Left lung (tissue), 10 donors: ENCODE measurements around the gene TNNC2. TPM values are rescaled to one million over a fixed set of nuclear protein-coding genes. Genes with fewer than 3 reads are reported as not detected.
A peak's percentile ranks its signal among the peaks of the same experiment; 100 is the strongest.

Experiments
- ATAC-seq: fragments of 200-7000 bp; cut with Tn5 transposase; one replicate; pipeline ENCODE4 v1.9.1; 2020; ENCODE audit warnings: moderate library complexity
- DNase-seq, 4 donors: peaks; one replicate each; pipeline ENCODE4 v3.0.0-alpha.2; 2013 to 2020
- H3K27ac ChIP-seq, 2 donors: fragments of 200-600 bp; sonication (generic) in 1 of 2; one replicate each; pipeline versions ENCODE4 v1.5.0 to v1.8.0; 2020 to 2021
- H3K27me3 ChIP-seq, 2 donors: fragments of 200-600 bp; sonication (generic) in 1 of 2; one replicate each; pipeline versions ENCODE4 v1.5.0 to v1.8.0; 2020 to 2021
- H3K36me3 ChIP-seq, 2 donors: fragments of 200-600 bp; sonication (generic) in 1 of 2; one replicate each; pipeline versions ENCODE4 v1.5.0 to v1.8.0; 2020 to 2021
- H3K4me1 ChIP-seq, 2 donors: fragments of 200-600 bp; one replicate each; pipeline ENCODE4 v1.8.0; 2021
- H3K4me3 ChIP-seq, 2 donors: fragments of 200-600 bp; sonication (generic) in 1 of 2; one replicate each; pipeline versions ENCODE4 v1.5.0 to v1.8.0; 2020 to 2021; ENCODE audit warnings: mild to moderate bottlenecking in 1 of 2
- H3K9me3 ChIP-seq, 2 donors: fragments of 200-600 bp; sonication (generic) in 1 of 2; one replicate each; pipeline versions ENCODE4 v1.5.0 to v1.8.0; 2020 to 2021
- intact Hi-C, 2 donors: fragments of 100-400 bp; cut with DNase I; formaldehyde crosslinking; loops; one replicate each; pipeline versions ENCODE4 v1.11.2 to v1.14.2; 2022
- polyA plus RNA-seq, 6 donors: library from polyadenylated mRNA; unstranded; fragments of 120-200 nt; gene quantifications; one replicate each; pipeline ENCODE4 v1.2.1, GENCODE V29; 2013; ENCODE audit not compliant: insufficient read length in 6 of 6
- total RNA-seq, 2 donors: library from RNA; stranded (reverse); fragmentation: NEBNext Ultra II Directional; extraction: Animal tissue kit (Norgen Biotek cat#: 25700); gene quantifications; one replicate each; pipeline ENCODE4 v1.2.1, GENCODE V29; 2021
- TF ChIP-seq, protein P1 (sequence below), 2 donors: fragments of 200-600 bp; sonication (generic) in 1 of 2; IDR thresholded peaks; one replicate each; pipeline versions ENCODE4 v1.5.0 to v1.8.0; 2021; ENCODE audit warnings: antibody characterized with exemption in 2 of 2
- donor health status: DM: no; HTN: yes; CAD: no.
- donor health status: DM: no; HTN: no; CAD: no.

Gene TNNC2
- total and polyA plus RNA-seq, 8 donors = 0.21 to 1.2 (median 0.43) TPM

DNA sequence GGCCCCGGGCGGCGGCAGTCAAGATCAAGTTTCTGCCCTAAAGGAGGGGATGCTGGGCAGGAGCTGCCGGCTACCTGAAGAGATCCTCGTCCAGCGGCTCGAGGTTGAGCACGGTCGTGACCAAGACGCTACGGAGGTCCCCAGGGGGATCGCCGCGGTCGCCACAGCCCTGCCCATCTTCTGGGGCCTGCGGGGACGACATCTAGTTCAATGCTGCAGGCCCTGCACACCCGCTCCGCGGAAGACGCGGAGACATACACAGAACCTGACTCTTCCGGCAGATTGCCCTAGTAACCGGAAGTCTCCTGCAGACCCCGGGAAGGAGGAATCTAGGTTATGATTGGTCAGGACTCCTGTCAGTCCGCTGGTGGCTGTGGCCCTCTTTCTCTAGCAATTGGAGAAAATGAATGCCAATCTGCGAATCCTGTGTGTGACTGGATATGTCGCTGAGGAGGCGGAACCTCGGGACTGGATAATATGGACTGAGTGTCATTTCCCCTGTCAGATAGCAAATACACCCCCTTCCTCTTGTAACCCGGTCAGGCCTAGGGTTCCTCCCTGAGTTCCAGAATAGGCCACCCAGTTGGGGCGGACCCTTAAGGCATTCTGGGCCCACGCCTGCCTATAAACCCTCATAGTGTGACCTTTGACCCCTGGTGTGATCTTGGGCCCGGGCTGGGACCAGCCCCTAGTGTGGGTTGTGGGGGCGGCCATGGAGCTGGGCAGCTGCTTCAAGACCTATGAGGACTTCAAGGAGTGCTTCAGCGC is 30.2 kb upstream of the TNNC2 start, which contains the start of the genes ACOT8 and ZSWIM3:
ACOT8 (minus strand) TSS at position 279 of the 768 bp plus-strand sequence; CDS start at position 202, 77 bp downstream.
ZSWIM3 (plus strand) TSS at position 501 of the 768 bp plus-strand sequence; CDS start at position 713, 212 bp downstream.
- Histone ChIP-seq H3K4me1 (peaks cover 18 to 43% of the 10 kb centered on the region in 2 donors), H3K9me3 (no peaks in the 10 kb centered on the region), H3K4me3 (peak within 1 kb of the TSS; percentile 76 to 93), H3K27ac (peak within 1 kb of the TSS; percentile 78 to 86), H3K27me3 (no peaks in the 10 kb centered on the region), H3K36me3 (peaks cover 0 to 17% of the 10 kb centered on the region in 2 donors)
- DNase-seq = peak; percentile 85 to 100 (median 98)
- ATAC-seq = peak; percentile 99
- TF ChIP-seq, protein P1, sequence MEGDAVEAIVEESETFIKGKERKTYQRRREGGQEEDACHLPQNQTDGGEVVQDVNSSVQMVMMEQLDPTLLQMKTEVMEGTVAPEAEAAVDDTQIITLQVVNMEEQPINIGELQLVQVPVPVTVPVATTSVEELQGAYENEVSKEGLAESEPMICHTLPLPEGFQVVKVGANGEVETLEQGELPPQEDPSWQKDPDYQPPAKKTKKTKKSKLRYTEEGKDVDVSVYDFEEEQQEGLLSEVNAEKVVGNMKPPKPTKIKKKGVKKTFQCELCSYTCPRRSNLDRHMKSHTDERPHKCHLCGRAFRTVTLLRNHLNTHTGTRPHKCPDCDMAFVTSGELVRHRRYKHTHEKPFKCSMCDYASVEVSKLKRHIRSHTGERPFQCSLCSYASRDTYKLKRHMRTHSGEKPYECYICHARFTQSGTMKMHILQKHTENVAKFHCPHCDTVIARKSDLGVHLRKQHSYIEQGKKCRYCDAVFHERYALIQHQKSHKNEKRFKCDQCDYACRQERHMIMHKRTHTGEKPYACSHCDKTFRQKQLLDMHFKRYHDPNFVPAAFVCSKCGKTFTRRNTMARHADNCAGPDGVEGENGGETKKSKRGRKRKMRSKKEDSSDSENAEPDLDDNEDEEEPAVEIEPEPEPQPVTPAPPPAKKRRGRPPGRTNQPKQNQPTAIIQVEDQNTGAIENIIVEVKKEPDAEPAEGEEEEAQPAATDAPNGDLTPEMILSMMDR (IDR thresholded peaks at IDR 0.05) = no peak
- intact Hi-C loops = no loop called here

DNA sequence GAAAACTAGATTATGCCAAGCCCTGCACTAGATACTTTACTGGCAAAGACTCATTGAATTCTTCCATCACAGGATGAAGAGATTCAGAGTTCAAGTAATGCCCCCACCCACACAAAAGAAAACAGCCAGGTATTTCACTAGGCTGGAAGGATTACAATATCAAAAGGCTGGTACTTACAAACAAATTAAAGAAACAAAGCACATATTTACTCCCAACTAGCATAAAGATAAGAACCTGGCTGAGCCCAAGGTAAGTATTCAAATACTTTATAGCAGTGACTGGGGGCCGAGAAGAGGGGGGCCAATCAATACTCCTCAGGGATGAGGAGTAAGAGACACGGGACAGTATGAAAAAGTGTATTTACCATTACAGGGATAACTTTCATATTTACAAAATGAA is 26.4 kb upstream of the TNNC2 start:
- DNase-seq (no peak), ATAC-seq (no peak)
- Histone ChIP-seq H3K4me3 (no peak overlapping the region), H3K4me1 (peaks cover 18 to 38% of the 10 kb centered on the region in 2 donors), H3K9me3 (no peaks in the 10 kb centered on the region), H3K27ac (no peak overlapping the region), H3K36me3 (peaks cover 0 to 42% of the 10 kb centered on the region in 2 donors), H3K27me3 (no peaks in the 10 kb centered on the region)
- intact Hi-C loops = no loop called here
- TF ChIP-seq, protein P1 (IDR thresholded peaks at IDR 0.05) = no peak

DNA sequence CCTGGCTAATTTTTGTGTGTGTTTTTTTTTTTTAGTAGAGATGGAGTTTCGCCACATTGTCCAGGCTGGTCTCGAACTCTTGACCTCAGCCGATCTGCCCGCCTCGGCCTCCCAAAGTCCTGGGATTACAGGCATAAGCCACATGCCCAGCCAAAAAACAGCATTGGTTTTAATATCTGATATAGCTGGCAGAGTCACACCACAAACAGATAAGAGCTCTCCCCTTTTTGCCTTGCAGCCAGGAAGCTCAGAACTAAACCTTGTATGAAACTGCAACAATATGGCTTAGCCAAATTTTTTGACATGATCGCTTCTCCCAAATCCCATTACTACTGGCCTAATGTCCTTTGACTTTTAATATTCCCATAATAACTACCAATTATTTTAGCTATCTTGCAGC is 25.2 kb upstream of the TNNC2 start:
- ATAC-seq (no peak), DNase-seq (no peak)
- Histone ChIP-seq H3K4me1 (peaks cover 12 to 29% of the 10 kb centered on the region in 2 donors), H3K27ac (no peak overlapping the region), H3K4me3 (no peak overlapping the region), H3K27me3 (no peaks in the 10 kb centered on the region), H3K36me3 (peaks cover 0 to 54% of the 10 kb centered on the region in 2 donors), H3K9me3 (no peaks in the 10 kb centered on the region)
- intact Hi-C loops = no loop called here
- TF ChIP-seq, protein P1 (IDR thresholded peaks at IDR 0.05) = no peak

DNA sequence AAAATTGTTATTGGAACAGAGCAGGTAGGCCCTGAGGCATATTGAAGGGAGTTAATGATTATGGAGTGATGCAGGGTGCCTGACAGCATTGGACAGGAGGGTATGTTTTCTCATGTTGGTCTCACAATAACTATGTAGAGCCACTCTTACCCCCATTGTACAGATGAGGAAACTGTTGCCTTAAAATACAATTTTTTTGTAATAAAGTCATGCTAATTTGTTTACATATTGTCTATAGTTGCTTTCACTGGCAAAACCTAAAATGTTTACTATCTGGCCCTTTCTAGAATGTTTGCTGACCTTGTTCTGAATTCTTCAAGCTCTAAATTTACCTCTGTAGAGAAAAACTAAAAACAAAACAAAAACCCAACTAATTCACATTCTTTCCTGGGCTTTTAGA is 24.4 kb upstream of the TNNC2 start:
- H3K4me1 ChIP-seq = peaks cover 10 to 25% of the 10 kb centered on the region in 2 donors
- H3K4me3 ChIP-seq = no peak overlapping the region
- peaks cover 0 to 62% of the 10 kb centered on the region in 2 donors for H3K36me3 ChIP-seq
- no peak for ATAC-seq
- H3K9me3 ChIP-seq = no peaks in the 10 kb centered on the region
- no peaks in the 10 kb centered on the region for H3K27me3 ChIP-seq
- no peak overlapping the region for H3K27ac ChIP-seq
- no peak for DNase-seq
- TF ChIP-seq, protein P1 (IDR thresholded peaks at IDR 0.05) = no peak
- intact Hi-C loops = no loop called here

DNA sequence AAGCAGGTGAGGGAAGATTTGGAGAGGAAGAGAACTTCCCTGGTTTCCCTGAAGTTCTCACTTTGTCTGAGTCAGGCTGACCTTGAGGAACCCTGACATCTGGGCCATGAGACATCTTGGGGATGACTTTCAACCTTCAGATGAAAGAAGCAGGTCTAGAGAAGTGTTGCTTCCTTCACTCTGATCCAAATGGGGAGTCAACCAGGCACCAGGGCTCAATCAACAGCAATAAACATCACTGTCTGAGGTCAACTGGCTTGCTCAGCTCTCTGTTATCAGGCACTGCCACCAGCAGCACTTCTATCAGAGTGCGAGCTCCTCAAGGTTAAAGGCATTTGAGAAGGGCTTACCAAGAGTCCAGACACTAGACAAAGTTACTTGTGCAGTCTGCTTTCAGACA is 23.8 kb upstream of the TNNC2 start:
- Histone ChIP-seq H3K27ac (no peak overlapping the region), H3K9me3 (no peaks in the 10 kb centered on the region), H3K4me3 (no peak overlapping the region), H3K36me3 (peaks cover 0 to 68% of the 10 kb centered on the region in 2 donors), H3K4me1 (peaks cover 4 to 20% of the 10 kb centered on the region in 2 donors), H3K27me3 (no peaks in the 10 kb centered on the region)
- intact Hi-C loops = no loop called here
- DNase-seq (no peak), ATAC-seq (no peak)
- TF ChIP-seq, protein P1 (IDR thresholded peaks at IDR 0.05) = no peak
